Right lobe of liver (tissue), 4 donors: Measurements from ENCODE around the gene PRRX2.

Experiments
- CTCF ChIP-seq, 4 donors: fragments of 200-600 bp in 3 of 4; fragments of 450-650 bp in 1 of 4; IDR thresholded peaks; one replicate each; pipeline versions ENCODE4 v1.5.1 to v1.8.0; 2016 to 2022; ENCODE audit warnings: antibody characterized with exemption in 4 of 4, mild to moderate bottlenecking in 2 of 4
- POLR2A ChIP-seq: fragments of 450-650 bp; IDR thresholded peaks from one replicate; pipeline ENCODE4 v1.6.1; 2017; ENCODE audit warnings: antibody characterized with exemption, mild to moderate bottlenecking
- donor health status: DM: no; HTN: no; CAD: no.
- donor health status: DM: no; HTN: no; CAD: no.
- donor health status: DM: no; HTN: yes; CAD: no.

GRCh38 chr9:129647635-129648034 is 17.8 kb upstream of the PRRX2 start:
- TF ChIP-seq CTCF (IDR thresholded peaks at IDR 0.05), result no peak
- no peak for TF ChIP-seq POLR2A
